ENCODE results near the gene B3GNT8.
A peak's percentile ranks its signal among the peaks of the same experiment; 100 is the strongest.
"Not testable (repeated sequence)": the region's sequence is repeated elsewhere in the genome, so short reads cannot be mapped to it uniquely, and the experiment has no call there.

The B3GNT8 gene

GRCh38 chr19:41412953-41413352, 14.2 kb downstream of the B3GNT8 start:
- DNase-seq: no peak

GRCh38 chr19:41411968-41412265, 15.3 kb downstream of the B3GNT8 start:
- DNase-seq: no peak

- no peak for DNase-seq
Measured at GRCh38 chr19:41411100-41411967, 15.8 kb downstream of the B3GNT8 start.

GRCh38 chr19:41410336-41411054, 16.7 kb downstream of the B3GNT8 start:
- no peak for DNase-seq

GRCh38 chr19:41409288-41409687, 17.9 kb downstream of the B3GNT8 start:
- no peak for DNase-seq

- not testable (repeated sequence) for DNase-seq
Measured at GRCh38 chr19:41408846-41409245, 18.3 kb downstream of the B3GNT8 start.

GRCh38 chr19:41408256-41408655, 18.9 kb downstream of the B3GNT8 start:
- DNase-seq: no peak

GRCh38 chr19:41407271-41407670, 19.9 kb downstream of the B3GNT8 start:
- DNase-seq: no peak

GRCh38 chr19:41405776-41406175, 21.4 kb downstream of the B3GNT8 start:
- DNase-seq: no peak

- no peak for DNase-seq
Measured at GRCh38 chr19:41403181-41403970, 23.8 kb downstream of the B3GNT8 start.

- DNase-seq: no peak
Measured at GRCh38 chr19:41402010-41402409, 25.2 kb downstream of the B3GNT8 start.

GRCh38 chr19:41401483-41401882, 25.7 kb downstream of the B3GNT8 start:
- no peak for DNase-seq

- no peak for DNase-seq
Measured at GRCh38 chr19:41399525-41399924, 27.6 kb downstream of the B3GNT8 start.

- DNase-seq: no peak
Measured at GRCh38 chr19:41399091-41399490, 28.1 kb downstream of the B3GNT8 start.

GRCh38 chr19:41398598-41398997, 28.6 kb downstream of the B3GNT8 start:
- no peak for DNase-seq

GRCh38 chr19:41398050-41398418, 29.1 kb downstream of the B3GNT8 start:
- no peak for DNase-seq

GRCh38 chr19:41397086-41398049, 29.8 kb downstream of the B3GNT8 start, which contains the start of the genes BCKDHA and EXOSC5:
TSS of gene BCKDHA (plus strand) at chr19:41397818. CDS start at chr19:41397828, 10 bp downstream.
TSS of gene EXOSC5 (minus strand) at chr19:41397359. CDS start at chr19:41397328, 31 bp downstream.
- peak; percentile 99 for DNase-seq

GRCh38 chr19:41395355-41395754, 31.8 kb downstream of the B3GNT8 start:
- DNase-seq: no peak

GRCh38 chr19:41392775-41393174, 34.4 kb downstream of the B3GNT8 start:
- DNase-seq: no peak

GRCh38 chr19:41391618-41392017, 35.6 kb downstream of the B3GNT8 start:
- DNase-seq: no peak

- DNase-seq: no peak
Measured at GRCh38 chr19:41386442-41386841, 40.7 kb downstream of the B3GNT8 start.

GRCh38 chr19:41384351-41384750, 42.8 kb downstream of the B3GNT8 start:
- no peak for DNase-seq

Measured in NCI-H187 treated with DMSO at 0.1 percent for 48 hours (cell line).